ENCODE results near the gene LRIG2. TPM values are rescaled to one million over a fixed set of nuclear protein-coding genes. Genes with fewer than 3 reads are reported as not detected.

The LRIG2 gene
- total and polyA plus RNA-seq, 2 donors (not counting 1 experiment from before 2014, with no cell fraction given), result 9.4 to 14.7 TPM

DNA sequence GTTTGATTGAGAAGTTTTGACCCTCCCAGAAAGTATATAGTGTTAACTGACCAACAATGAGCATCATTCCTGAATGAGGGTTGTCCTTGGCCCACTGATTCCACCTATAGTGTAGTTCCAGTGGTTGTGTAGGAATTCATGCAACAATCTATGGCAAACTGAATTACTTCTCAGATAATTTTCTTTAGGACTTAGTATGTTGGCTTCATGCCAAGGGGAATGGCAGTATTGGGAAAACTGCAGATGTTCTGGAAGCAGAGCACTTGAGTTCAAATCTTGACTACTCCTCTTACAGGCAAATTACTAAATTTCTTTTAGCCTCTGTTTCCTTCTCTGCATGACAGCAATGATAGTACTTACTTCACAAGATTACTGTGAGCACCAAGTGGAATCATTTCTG, 65.8 kb downstream of the LRIG2 start:
- no peak for DNase-seq (ENCODE audit: low read depth in 2 of 2)
- H3K27me3 ChIP-seq (ENCODE audit: control insufficient read depth, insufficient read depth, low read length), result no peaks in the 10 kb centered on the region
- TF ChIP-seq EZH2 (IDR thresholded peaks at IDR 0.05; ENCODE audit: low read length, missing control alignments), result no peak
- TF ChIP-seq, protein P1, sequence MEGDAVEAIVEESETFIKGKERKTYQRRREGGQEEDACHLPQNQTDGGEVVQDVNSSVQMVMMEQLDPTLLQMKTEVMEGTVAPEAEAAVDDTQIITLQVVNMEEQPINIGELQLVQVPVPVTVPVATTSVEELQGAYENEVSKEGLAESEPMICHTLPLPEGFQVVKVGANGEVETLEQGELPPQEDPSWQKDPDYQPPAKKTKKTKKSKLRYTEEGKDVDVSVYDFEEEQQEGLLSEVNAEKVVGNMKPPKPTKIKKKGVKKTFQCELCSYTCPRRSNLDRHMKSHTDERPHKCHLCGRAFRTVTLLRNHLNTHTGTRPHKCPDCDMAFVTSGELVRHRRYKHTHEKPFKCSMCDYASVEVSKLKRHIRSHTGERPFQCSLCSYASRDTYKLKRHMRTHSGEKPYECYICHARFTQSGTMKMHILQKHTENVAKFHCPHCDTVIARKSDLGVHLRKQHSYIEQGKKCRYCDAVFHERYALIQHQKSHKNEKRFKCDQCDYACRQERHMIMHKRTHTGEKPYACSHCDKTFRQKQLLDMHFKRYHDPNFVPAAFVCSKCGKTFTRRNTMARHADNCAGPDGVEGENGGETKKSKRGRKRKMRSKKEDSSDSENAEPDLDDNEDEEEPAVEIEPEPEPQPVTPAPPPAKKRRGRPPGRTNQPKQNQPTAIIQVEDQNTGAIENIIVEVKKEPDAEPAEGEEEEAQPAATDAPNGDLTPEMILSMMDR (conservative IDR thresholded peaks at IDR 0.05 in 1 of 2, IDR thresholded peaks at IDR 0.05 in 1 of 2; ENCODE audit: low read depth in 1 of 2, low read length in 2 of 2), result no peak
- H3K9ac ChIP-seq (ENCODE audit: insufficient read depth, low read length), result no peak overlapping the region
- no peak overlapping the region for H3K4me2 ChIP-seq (ENCODE audit: extremely low read depth, insufficient read depth, low read length)
- H4K20me1 ChIP-seq (ENCODE audit: control insufficient read depth, extremely low read depth, insufficient read depth, low read length), result no peaks in the 10 kb centered on the region
- no peak overlapping the region for H3K4me3 ChIP-seq (replicated peaks in 1 of 4; ENCODE audit: control extremely low read depth in 1 of 4, insufficient read depth in 1 of 4, low read depth in 3 of 4, low read length in 4 of 4)
- no peak overlapping the region for H3K27ac ChIP-seq (ENCODE audit: insufficient read depth, low read length)
- H3K9me3 ChIP-seq (ENCODE audit: control insufficient read depth, insufficient read depth, low read depth, low read length), result no peaks in the 10 kb centered on the region
- H3K4me1 ChIP-seq (ENCODE audit: control insufficient read depth, extremely low read depth, insufficient read depth, low read length), result peaks cover 7% of the 10 kb centered on the region
- no peaks in the 10 kb centered on the region for H3K36me3 ChIP-seq (ENCODE audit: control insufficient read depth, insufficient read depth, low read length)
- H2AFZ ChIP-seq (ENCODE audit: low read length), result no peak overlapping the region
- no peaks in the 10 kb centered on the region for H3K79me2 ChIP-seq (ENCODE audit: control insufficient read depth, insufficient read depth, low read length)

DNA sequence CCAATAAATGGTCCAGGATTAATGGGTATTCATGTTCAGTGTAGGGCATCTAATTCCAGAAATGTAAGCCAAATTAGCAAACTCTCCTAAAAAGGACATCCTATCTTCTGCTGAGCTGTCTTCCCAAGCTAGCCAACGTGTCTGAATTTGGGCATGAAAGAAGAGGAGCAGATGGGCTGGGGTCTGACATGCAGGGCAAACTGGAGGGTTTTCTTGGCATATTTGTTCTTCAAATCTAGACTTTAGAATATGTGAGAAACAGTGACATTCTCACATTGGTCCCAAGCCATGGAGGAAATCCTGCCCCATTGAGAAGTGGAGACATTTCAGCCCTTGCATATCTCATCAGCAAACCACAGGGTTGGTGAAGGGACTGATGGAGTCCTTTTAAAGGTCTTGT, 67.2 kb downstream of the LRIG2 start:
- no peak for DNase-seq (ENCODE audit: low read depth in 2 of 2)
- Histone ChIP-seq H3K9me3 (ENCODE audit: control insufficient read depth, insufficient read depth, low read depth, low read length) (no peaks in the 10 kb centered on the region), H3K27me3 (ENCODE audit: control insufficient read depth, insufficient read depth, low read length) (no peaks in the 10 kb centered on the region), H2AFZ (ENCODE audit: low read length) (peak overlapping the region; percentile 52), H3K36me3 (ENCODE audit: control insufficient read depth, insufficient read depth, low read length) (no peaks in the 10 kb centered on the region), H4K20me1 (ENCODE audit: control insufficient read depth, extremely low read depth, insufficient read depth, low read length) (no peaks in the 10 kb centered on the region), H3K9ac (ENCODE audit: insufficient read depth, low read length) (no peak overlapping the region), H3K4me3 (replicated peaks in 1 of 4; ENCODE audit: control extremely low read depth in 1 of 4, insufficient read depth in 1 of 4, low read depth in 3 of 4, low read length in 4 of 4) (no peak overlapping the region), H3K79me2 (ENCODE audit: control insufficient read depth, insufficient read depth, low read length) (no peaks in the 10 kb centered on the region), H3K27ac (ENCODE audit: insufficient read depth, low read length) (no peak overlapping the region), H3K4me2 (ENCODE audit: extremely low read depth, insufficient read depth, low read length) (no peak overlapping the region), H3K4me1 (ENCODE audit: control insufficient read depth, extremely low read depth, insufficient read depth, low read length) (peaks cover 7% of the 10 kb centered on the region)
- TF ChIP-seq, protein P1 (conservative IDR thresholded peaks at IDR 0.05 in 1 of 2, IDR thresholded peaks at IDR 0.05 in 1 of 2; ENCODE audit: low read depth in 1 of 2, low read length in 2 of 2), result no peak
- no peak for TF ChIP-seq EZH2 (IDR thresholded peaks at IDR 0.05; ENCODE audit: low read length, missing control alignments)

DNA sequence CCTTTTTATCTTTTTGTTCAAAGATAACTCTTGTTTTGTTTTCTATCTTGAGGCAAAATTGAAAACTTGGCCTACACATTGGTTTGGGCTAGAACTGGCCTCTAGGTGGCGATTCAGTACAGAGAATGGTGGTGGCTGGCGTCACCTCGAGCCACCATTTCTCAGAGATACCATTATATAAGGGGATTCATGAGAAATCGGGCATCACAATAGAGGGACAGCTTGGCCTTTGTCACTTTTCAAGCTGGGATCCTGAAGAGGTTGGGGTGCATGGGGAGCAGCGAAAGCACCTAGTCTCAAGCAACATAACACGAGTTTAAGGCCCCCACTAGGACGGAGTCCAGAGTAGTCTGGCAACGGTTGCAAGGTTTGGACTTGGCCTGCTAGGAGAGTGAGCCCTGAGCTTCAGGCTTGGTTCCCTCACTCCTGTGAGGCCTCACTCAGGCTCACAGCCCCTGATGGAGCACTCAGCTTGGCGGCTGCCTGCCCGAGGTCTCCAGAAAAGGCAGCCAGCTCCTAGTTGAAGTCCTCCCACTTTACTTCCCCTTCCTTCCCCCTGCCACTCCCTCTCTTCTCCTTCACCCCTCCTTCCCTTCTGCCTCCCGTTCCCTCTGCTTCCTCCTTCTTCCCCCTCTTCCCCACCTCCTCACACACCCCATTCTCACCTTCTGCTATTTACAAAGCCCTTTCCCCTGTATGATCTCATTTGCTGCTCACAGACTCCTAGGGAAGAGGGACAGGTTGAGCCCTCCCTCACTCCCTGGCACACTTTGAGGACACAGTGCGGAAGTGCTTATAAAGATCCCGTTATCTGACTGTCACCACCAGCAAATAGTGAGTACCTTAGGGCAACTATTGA, 67.8 kb downstream of the LRIG2 start:
- H4K20me1 ChIP-seq (ENCODE audit: control insufficient read depth, extremely low read depth, insufficient read depth, low read length), result no peaks in the 10 kb centered on the region
- no peaks in the 10 kb centered on the region for H3K27me3 ChIP-seq (ENCODE audit: control insufficient read depth, insufficient read depth, low read length)
- peak overlapping the region; percentile 6 for H3K4me2 ChIP-seq (ENCODE audit: extremely low read depth, insufficient read depth, low read length)
- H3K9me3 ChIP-seq (ENCODE audit: control insufficient read depth, insufficient read depth, low read depth, low read length), result no peaks in the 10 kb centered on the region
- H3K27ac ChIP-seq (ENCODE audit: insufficient read depth, low read length), result peak overlapping the region; percentile 32
- H3K4me3 ChIP-seq (replicated peaks in 1 of 4; ENCODE audit: control extremely low read depth in 1 of 4, insufficient read depth in 1 of 4, low read depth in 3 of 4, low read length in 4 of 4), result no peak overlapping the region
- no peaks in the 10 kb centered on the region for H3K79me2 ChIP-seq (ENCODE audit: control insufficient read depth, insufficient read depth, low read length)
- H3K4me1 ChIP-seq (ENCODE audit: control insufficient read depth, extremely low read depth, insufficient read depth, low read length), result peaks cover 7% of the 10 kb centered on the region
- H3K36me3 ChIP-seq (ENCODE audit: control insufficient read depth, insufficient read depth, low read length), result no peaks in the 10 kb centered on the region
- H2AFZ ChIP-seq (ENCODE audit: low read length), result peak overlapping the region; percentile 98
- H3K9ac ChIP-seq (ENCODE audit: insufficient read depth, low read length), result no peak overlapping the region
- TF ChIP-seq, protein P1 (conservative IDR thresholded peaks at IDR 0.05 in 1 of 2, IDR thresholded peaks at IDR 0.05 in 1 of 2; ENCODE audit: low read depth in 1 of 2, low read length in 2 of 2), result peak; percentile 85 to 89
- no peak for TF ChIP-seq EZH2 (IDR thresholded peaks at IDR 0.05; ENCODE audit: low read length, missing control alignments)
- peak; percentile 56 to 74 for DNase-seq (ENCODE audit: low read depth in 2 of 2)
